ENCODE data around the gene OMP.

Gene OMP

DNA sequence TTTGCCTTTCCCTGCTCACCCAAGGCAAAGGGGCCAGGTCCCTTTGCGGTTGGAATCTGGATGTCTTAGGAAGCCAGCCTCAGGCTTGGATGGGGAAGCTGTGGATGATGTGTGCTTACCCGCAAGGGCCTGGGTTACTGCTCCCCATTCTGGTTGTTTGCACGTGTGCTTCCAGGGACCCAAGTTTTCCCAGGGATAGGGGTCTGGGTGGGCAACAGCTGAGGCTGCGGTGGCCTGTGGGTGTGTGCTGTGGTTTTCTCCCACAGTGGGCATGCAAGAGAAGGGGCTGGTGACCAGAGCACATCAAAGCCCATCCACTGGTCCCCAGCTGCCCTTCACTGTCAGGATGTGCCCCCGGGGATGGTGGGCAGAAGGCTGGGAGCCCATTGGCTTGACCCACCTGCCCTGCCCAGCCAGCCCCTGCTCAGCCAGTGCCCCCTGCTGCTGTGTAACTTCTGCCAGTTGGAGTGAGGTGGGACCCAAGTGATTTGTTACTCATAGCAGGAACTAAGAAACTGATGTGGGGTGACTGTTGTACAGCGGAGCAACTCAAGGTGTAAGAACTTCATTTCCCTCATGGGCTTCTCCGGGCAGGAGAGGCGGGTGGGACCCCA lies 32.6 kb upstream of the OMP start:
- DNase-seq: no peak

DNA sequence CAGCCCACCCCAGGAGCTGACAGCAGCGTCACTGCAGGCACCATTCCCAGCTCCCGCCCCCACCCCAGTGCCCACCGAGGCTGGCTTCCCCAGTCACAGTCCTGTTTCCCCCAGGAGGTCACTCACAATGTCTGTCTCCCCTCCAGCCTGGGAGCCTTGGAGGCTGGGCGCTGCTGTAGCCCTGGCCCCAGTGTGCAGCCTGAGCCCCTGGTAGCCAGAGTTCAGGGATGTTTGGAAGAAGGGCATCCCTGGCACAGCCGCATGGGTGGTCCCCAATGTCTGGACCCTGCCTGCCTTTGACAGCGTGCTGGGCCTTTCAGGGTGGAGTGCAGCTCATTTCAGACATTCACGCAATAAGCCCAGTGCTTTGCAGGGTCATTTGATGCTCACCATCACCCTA lies 31.6 kb upstream of the OMP start:
- DNase-seq: no peak

DNA sequence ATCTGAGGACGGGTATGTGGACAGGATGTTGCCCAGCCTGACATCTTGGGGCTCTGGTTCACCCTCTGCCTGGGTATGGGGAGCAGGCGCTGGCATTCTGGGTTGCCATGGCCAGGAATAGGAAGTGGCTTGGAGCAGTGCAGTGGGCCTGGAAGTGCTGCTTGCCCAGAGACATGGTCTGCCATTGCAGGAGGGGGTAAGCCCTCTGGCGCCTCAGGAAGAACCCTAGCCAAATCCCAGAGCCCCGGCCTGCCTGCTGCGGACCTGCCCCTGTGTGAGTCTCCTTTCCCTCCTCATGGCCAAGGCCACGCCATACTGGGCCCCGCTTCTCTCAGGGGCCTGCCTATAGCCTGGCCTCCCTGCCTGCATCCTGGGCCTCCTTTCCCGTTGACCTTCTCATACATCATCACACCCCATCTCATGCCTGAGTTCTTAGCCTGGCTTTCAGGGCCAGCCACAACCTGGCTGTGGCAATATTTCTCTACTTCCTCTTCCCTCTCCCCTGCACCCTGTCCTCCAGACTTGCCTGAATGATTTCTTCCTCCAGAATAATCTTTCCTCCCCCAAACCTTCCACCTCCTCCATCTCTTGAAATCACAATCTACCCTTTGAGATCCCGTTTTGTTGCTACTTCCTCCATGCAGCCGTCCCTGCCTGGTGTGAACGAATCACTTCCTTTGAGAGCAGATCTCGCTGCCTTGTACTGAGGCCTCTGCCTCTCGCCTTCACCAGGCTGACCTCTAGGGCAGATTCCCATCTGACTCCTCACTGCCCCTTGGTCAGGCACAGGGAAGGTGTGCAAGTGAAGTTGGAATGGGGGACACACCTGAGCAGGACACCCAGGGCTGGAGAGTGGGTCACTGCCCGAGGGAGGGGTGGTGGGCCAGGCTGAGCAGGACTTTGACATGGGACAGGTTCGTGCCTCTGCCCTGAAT lies 30.7 kb upstream of the OMP start:
- peak; percentile 29 to 50 (median 44) for DNase-seq

DNA sequence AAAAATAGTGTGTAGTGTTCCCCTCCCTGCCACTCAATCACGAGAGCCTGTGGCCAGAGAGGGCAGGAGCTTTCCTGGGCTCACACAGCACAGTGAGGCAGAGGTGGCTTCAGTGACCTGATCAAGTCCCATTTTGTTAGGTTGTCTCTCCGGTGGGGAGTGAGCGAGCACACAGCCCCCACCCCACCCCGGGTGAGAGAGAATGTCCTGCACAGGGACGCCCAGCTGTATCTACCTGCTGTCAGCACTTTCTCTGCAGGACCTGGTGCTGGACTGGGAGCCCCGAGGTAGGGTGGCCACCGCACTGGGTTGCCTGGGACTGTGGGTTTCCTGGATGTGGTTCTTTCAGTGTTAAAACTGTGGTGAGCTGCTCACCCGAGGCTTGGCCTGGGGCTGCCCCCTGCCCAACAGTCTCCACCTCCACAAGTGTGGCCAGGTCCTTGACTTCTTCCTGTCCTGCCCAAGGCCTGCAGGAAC lies 29.8 kb upstream of the OMP start:
- DNase-seq: no peak

DNA sequence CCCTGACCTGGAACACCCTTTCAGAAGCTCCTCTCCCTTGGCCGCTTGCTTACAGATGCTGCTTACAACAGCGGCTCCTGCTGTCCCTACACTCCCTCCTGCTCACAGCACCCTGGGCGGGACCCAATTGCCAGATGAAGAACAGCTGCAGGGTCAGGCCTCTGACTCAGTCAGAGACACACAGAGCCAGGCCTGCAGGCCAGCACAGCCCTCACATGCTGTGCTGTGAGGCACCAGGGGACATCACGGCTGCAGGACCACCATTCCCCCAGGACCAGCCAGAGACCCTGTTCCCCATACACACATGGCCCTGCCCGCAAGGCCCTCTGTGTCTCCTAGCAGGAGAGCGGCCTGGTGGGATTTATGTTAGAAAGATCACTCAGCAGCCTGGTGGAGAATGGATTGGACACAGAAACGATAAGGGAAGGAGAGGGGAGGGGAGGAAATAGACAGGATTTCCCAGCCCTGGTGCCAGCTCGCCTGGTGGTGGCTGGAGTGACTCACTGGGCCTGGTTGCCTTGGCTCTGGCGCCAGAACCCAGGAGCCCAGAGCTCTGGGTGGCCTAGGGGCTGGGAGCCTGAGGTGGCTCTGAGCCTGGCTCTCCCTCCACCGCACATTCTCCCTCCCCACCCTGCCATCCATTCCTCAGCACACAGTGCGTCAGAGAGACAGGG lies 29.2 kb upstream of the OMP start:
- no peak for DNase-seq

DNA sequence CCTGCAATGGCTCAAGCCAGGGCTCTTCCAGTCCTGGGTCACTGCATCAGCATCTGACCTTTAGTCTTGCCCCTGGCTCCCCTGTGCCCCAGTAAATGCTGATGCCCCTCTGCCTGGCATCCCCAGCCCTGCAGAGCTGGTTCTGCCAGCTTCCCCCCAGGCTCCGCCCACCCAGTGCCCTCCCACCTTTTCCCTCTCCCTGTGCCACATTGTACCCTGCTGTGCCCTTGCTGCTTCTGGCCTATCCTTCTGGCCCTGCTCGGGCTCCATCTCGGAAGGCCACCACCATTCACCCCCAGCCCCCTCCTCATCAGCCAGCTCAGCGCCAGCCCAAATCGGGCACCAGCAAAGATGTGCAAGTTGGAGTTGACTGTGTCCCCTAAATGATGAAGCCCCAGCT lies 28.4 kb upstream of the OMP start:
- no peak for DNase-seq

DNA sequence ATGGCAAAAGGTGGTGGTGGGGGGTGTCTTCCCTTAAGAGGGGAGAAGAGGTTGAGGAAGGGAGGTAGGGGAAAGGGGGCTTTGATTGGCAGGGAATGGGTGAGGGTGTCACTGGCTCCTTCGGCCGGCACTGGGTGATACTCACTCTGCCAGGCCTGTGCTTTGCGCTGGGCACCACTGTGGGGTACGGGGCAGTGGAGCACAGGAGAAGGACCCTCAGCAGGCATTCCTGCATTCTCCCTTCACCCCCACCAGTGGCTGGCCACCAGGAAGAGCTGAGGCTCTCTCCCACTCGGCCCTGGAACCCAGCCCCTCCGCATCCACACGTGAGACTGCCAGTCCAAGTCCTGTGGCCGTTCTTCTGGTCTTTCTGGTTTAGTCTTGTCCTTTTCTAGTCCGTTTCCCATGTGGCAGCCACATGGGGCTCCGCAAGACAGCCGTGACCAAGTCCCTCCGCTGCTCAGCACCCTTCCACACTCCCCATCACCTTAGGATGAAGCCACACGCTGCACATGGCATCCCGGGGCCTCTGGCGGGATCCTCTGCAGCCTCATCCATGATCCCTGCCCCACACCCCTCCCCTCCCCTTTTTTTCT lies 27.9 kb upstream of the OMP start:
- no peak for DNase-seq

DNA sequence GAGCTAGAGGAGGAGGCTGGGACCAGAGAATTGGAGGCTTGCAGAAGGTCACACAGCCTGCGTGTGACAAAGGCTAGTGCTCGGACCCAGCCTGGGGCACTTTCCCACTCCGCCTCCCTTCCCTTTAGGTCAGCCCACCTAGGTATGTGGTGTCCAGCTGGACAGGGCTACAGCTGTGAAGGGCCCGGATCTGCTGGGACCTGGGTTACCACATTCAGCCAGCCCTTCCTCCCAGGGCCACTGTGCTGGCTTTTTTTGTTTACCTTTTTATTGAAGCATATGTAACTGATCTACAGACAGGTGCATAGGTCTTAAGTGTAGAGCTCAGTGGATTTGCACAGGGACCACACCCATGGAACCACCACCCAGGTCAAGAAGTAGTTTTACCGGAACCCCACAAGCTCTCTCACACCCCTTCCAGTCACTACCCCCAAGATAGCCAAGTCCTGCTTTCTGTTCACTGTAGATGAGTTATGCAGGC lies 27.2 kb upstream of the OMP start:
- DNase-seq: no peak

DNA sequence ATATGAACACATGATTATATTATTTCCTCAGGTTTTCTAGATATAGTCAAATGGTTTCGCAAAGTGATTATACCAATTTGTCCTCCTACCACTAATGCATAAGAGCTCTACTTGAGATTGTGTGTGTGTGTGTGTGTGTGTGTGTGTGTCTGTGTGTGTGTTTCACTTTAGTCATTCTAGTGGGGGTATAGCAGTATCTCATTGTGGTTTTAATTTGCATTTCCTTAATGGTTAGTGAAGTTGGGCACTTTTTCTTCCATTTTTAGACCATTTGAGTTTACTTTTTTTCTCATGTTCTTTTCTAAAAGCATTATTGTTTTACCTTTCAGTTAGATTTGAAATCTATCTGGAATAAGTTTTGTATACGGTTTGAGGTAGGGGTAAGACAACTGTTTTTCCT lies 23.0 kb upstream of the OMP start:
- no peak for DNase-seq

DNA sequence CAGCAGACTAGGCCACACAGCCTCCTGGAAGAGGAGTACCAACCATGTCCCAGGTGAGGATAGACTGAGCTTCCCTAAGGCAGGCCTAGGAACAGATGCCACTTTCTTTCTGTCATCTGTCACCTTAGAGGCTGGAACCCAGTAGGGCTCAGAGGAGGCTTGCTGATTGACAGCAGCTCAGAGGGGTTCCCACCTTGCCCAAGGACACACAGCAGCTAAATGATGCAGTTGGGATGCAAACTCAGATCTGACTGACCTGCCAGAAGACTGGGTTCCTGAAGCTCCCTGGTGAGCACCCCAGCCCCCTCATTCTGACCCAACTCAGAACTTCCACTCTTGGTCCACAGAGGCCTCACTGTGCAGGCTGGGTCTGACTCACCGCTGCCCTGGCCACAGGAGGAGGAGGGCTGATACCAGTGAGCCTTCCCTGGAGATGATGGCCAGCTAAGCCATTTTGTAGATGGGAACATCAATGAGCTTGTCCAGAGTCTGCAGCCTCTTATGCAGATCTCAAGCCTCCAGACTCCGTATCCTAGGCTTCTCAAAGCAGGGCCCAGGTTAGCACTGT lies 21.9 kb upstream of the OMP start:
- peak; percentile 61 to 72 (median 63) for DNase-seq

DNA sequence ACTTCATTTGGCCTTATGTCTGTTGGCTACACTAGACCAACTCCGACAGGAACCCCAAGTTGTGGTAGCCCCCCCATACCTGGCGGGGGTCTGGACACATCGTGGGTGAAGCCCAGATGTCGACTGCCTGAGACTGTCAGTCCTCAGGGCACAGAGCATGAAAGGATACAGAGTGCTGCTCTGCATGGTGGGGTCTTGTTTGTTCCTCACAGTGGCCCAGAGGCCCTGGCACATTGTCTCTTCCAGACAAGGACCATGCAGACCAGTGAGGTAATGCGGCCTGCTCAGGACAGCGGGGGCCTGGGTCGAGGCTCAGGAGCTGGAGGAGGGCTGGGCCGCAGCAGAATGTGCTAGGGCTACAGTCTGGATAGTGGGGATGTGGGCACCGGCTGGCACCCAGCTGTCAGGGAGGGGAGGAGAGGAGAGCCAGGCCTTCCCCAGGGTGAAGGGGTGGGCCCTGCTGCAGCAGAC lies 21.2 kb upstream of the OMP start:
- DNase-seq: no peak

DNA sequence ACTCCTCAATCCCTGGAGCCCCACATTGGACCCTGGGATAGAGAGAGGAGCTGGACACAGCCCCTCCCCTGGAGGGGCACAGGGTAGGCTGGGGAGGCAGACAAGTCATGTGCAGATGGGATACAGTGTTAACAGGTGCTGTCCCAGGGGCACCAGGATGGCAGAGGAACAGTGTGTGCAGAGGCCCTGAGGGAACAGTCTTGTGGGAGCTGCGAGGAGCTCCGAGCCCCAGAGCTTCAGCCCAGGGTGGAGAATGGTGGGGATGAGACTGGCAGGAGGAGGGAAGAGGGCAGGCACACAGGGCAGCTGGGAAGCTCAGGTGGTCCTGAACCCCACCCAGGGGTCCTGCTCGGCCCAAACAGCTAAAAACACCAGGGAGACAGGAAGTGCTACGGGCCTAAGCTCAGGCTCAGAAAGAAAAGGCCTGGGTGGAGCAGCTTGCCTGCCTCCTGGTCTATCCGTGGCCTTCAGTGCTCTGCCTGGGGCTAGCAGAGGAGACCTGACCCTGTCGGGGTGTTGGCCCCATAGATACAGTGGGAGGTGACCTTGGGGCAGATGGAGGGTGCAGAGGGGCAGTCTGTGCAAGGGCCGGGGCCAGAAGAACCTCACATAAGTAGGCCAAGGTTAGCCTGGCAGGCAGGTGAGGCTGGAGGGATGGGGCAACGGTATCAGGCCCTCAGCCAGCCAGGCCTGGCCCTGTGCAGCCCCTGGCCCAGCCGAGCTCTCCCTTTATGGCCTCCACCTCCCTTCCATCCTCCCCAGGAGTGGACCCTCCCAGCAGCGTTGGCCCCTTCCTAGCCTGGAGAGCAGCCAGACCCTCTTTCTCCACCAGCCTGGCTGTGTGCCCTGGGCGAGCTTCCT lies 20.4 kb upstream of the OMP start:
- no peak for DNase-seq

DNA sequence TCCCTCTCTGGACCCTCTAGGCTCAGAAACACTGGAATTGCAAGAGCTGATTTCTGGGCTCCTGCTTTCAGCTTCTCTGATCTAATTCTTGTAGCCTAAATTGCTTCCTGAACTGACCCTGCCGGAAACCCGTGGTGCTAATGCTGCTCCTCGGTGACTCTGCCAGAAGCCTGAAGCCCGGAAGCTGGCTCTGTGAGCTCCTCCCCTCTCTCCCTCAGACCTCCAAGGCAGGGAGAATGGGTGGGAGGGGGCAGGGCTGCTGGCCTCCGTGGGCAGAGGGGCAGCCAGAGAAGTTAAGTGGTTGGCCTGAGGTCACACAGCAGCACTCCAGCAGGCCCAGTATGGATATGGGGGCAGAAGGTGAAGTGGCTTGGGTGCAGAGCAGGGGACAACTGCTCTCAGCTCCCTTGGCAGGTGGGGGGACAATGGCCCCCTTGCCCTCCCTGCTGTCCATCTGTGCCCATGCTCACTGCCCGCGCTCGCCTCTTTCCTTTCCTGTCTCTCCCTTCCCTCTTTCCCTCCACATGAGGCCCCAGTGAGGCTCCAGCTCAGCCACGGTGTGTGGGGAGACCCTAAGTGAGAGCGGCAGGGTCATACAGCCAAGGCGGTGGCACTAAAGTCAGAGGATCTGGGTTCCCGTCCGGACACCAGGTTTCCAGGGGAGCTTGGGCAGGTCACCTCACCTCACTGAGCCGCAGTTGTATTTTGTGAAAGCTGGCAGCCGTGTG lies 19.6 kb upstream of the OMP start:
- DNase-seq: peak; percentile 66 to 76 (median 69)

DNA sequence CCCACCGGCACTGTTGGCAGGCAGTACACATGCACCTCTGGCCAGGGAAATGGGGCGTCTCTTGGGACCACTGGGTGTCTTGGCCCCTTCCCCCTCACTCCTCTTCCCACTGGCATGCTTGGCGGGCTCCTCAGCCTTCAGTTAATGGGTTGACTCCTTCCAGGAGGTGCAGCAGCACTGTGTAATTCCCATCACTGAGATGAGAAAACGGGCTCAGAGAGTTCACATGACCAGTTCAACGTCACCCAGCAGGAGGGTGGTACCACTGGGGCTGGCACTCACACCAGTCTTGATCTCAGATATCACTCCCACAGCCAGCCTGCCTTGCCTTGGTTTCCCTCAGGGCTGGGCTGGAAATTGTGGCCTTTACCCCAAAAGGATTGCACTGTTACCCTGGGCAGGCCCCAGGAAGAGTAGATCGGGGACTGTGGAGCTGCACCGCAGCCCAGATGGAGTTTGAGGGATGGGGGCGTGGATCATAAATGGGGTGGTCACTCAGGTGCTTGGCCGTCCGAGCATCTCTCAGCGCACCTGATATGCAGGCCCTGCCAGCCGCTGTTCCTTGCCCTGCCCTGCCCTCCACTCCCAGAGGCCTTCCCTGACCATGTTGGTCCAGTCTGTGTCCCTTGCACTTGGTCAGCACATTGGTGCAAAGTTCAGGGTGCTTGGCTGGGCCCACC lies 18.9 kb upstream of the OMP start:
- DNase-seq: no peak

DNA sequence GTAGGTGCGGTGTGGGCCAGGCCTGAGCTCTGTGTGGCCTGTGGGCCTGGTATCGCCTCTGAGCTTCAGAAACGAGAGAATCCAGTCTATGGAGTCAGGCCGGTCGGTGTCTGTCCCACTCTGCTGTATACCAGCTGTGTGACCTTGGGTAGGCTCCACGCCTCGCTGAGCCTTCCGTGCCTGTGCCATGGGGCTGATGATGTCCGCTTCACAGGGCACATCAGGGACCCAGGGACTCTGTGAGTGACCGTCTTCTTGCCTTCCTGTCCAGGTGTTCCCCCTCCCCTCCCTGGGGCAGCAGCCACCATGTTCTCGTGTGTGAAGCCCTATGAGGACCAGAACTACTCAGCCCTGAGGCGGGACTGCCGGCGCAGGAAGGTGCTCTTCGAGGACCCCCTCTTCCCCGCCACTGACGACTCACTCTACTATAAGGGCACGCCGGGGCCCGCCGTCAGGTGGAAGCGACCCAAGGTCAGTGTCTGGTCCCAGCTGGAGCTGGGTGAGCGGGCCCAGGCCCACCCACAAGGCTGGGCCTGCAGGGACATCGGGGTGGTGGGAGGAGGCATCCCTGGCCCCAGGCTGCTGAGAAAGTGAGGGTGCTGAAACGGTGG lies 18.0 kb upstream of the OMP start:
- DNase-seq: no peak

DNA sequence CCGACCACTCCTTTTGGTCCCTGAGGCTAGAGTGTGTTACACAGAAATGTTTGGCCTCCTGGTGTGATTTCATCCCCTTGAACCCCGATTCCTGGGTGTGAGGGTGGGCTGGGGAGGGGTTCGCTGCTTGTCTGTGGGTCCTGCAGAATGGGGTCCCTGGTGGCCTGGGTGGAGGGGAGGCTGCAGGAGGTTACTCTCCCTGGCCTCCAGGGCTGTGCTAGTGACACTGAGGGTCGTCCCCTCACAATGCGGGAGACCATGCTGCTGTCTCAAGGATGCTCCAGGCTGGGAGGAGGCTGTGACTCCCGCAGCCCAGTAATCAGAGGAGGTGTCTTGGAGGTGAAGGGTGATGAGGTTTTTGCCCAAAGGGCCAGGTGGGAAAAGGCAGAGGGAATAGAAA lies 17.0 kb upstream of the OMP start:
- DNase-seq: no peak

DNA sequence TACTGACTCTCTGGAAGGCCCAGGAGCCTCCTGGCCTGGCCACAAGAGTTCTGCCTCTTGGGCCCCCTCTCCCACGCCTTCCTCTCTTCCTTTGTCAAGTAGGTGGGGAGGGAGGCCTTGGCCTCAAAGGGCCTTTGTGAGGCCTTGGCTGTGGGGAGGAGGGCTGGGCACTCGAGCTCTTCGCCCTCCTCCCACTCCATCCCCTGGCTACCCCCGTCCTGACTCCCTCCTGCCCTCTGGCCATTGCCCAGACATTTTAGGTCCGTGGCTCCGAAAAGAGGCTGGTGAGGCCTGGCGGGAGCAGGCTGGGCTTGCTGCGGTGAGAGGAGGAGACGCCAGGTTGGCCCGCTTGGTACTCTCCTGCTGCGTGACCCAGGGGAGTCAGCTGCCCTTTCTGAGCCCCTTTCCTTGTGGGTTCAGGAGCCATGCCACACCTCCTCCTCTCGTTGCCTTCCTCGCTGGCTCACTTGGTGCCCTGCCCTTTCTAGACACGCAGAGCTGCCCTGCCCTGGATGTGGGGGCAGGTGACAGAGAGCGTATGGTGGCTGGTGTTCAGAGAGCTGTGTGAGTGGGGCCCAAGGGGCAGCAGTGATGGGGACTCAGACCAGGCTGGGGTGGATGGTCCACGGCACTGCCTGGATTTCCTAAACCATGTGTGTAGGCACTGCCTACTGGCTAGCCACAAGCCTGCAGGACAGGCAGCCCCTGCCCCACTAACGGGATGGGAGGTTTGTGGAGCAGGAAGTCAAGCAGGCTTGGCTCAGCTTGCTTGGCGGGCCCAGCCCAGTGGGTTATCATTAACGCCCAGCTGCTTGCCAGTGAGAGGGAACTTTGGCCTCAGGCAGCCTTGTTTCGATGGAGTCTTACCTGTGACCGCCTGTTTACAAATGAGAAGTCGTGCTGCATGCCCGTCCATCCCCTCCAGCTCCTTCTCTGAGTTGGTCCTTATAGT lies 15.8 kb upstream of the OMP start:
- DNase-seq: no peak

DNA sequence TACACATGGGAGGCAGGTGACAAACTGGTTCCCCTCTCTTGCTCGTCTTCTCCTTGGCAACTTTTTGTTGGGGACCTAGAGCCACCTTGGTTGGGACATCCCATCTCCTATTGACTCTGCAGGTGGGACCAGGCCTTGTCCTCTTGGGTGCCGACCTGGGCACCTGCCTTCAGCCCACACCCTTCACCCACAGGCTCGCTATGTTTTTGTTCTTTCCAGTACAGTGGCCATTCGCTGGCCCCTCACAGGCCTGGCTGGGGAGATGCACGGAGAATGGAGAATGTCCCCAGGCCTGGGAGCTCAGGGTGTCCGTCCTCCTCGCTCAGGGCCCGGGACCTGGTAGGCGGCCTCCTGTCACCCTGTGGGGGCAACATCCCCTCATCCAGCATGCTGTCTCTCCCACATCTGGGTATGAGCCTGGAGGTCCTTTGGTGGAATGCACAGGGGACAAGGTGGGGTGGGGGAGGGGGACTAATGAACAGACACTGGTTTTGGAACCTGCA lies 14.9 kb upstream of the OMP start:
- DNase-seq: no peak

Data from suppressor macrophage treated with lipopolysaccharide for 1 hour (primary cell).